ENCODE results near the gene RFC3. TPM values are rescaled to one million over a fixed set of nuclear protein-coding genes. Genes with fewer than 3 reads are reported as not detected.

Gene RFC3
- polyA plus RNA-seq, 1 of the 3 experiments (the other 2 are of a cell fraction): 15.8 TPM

- no peaks in the 10 kb centered on the region for H3F3A ChIP-seq (replicated peaks; ENCODE audit: insufficient read depth)
- no peaks in the 10 kb centered on the region for H3K79me2 ChIP-seq (ENCODE audit: insufficient read depth)
- H4K20me1 ChIP-seq (ENCODE audit: insufficient read depth): no peaks in the 10 kb centered on the region
- peaks cover 0 to 4% of the 10 kb centered on the region in 2 experiments; a peak in 2 of 4 replicates for H3K4me1 ChIP-seq (ENCODE audit: control insufficient read depth in 1 of 2, insufficient read depth in 2 of 2, low read depth in 1 of 2, low read length in 1 of 2)
- POLR2A ChIA-PET: no interaction called here
- no peaks in the 10 kb centered on the region for H3K9me2 ChIP-seq
- 0 out of 2 replicates have a peak, but pooled peaks cover 5% of the 10 kb centered on the region for H3K9me3 ChIP-seq
- H3K9ac ChIP-seq: no peak overlapping the region
- no peaks in the 10 kb centered on the region for H3K27me3 ChIP-seq (ENCODE audit: insufficient read depth)
- DNase-seq: no peak
- no peak for TF ChIP-seq RAD21 (IDR thresholded peaks at IDR 0.05; ENCODE audit: low read length)
- no peak for TF ChIP-seq MAX (IDR thresholded peaks at IDR 0.05; ENCODE audit: low read depth)
- H3K4me2 ChIP-seq: no peak overlapping the region
- H3K36me3 ChIP-seq (replicated peaks in 1 of 2; ENCODE audit: control insufficient read depth in 1 of 2, insufficient read depth in 2 of 2, low read length in 1 of 2): no peaks in the 10 kb centered on the region
- CTCF ChIA-PET: interaction anchor here (0.7 to 2.1 kb wide), 2 partner anchors 14 to 15 kb away, joined by 3 to 8 read pairs; no protein-coding TSS in a partner anchor
- H3K4me3 ChIP-seq (ENCODE audit: low read depth in 2 of 2, low read length in 1 of 2): no peak overlapping the region
- no peak overlapping the region for H3K27ac ChIP-seq (ENCODE audit: low read depth in 2 of 2, low read length in 1 of 2)
- no peak overlapping the region for H2AFZ ChIP-seq (ENCODE audit: low read depth)
- 84% methylated on average over 1 of the region's 1 CpG for WGBS (ENCODE audit: low lambda C conversion rate)
These were observed 32.6 kb upstream of the RFC3 start for GRCh38 chr13:33785384-33785783.

DNA sequence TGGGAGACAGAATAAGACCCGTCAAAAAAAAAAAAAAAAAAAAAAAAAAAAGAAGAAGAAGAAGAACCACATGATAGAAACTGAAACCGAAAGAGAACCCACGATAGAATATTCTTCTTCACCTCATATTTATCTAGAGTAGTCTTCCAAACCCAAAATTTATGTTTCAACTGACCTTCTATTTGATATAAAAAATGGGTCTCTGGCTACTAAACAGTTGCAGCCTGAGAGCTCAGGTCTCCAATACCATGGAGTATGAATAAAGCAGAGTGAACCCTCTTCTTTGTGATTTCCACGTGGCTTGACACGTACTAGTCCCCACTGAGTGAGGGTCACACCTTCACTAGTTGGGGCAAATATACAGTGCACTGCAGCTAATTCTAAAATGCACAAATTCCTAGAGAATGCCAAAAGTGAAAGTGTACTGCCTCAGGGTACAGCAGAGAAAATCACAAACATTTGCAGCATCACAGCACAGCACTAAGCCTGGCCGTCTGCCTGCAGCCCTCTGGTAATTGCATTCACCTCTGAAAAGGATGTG lies 30.8 kb upstream of the RFC3 start:
- H3K79me2 ChIP-seq (ENCODE audit: insufficient read depth): no peaks in the 10 kb centered on the region
- peak overlapping the region in 1 of 2 experiments; percentile 25; a peak in 1 of 4 replicates for H3K27ac ChIP-seq (ENCODE audit: low read depth in 2 of 2, low read length in 1 of 2)
- POLR2A ChIA-PET: no interaction called here
- no peaks in the 10 kb centered on the region for H3K9me2 ChIP-seq
- 61% methylated on average over 6 of the region's 6 CpGs for WGBS (ENCODE audit: low lambda C conversion rate)
- peak; percentile 25 for DNase-seq
- no peaks in the 10 kb centered on the region for H3K27me3 ChIP-seq (ENCODE audit: insufficient read depth)
- H3F3A ChIP-seq (replicated peaks; ENCODE audit: insufficient read depth): no peaks in the 10 kb centered on the region
- CTCF ChIA-PET: interaction anchor here (1.2 to 2.1 kb wide), 2 partner anchors 11 to 13 kb away, joined by 3 to 8 read pairs; no protein-coding TSS in a partner anchor
- H3K4me2 ChIP-seq: peak overlapping the region; percentile 63
- H3K36me3 ChIP-seq (replicated peaks in 1 of 2; ENCODE audit: control insufficient read depth in 1 of 2, insufficient read depth in 2 of 2, low read length in 1 of 2): no peaks in the 10 kb centered on the region
- H3K4me1 ChIP-seq (ENCODE audit: control insufficient read depth in 1 of 2, insufficient read depth in 2 of 2, low read depth in 1 of 2, low read length in 1 of 2): peaks cover 0 to 4% of the 10 kb centered on the region in 2 experiments; a peak in 2 of 4 replicates
- H3K4me3 ChIP-seq (ENCODE audit: low read depth in 2 of 2, low read length in 1 of 2): peak overlapping the region; percentile 19 to 45; a peak in 2 of 4 replicates
- no peaks in the 10 kb centered on the region for H4K20me1 ChIP-seq (ENCODE audit: insufficient read depth)
- H3K9me3 ChIP-seq: 0 out of 2 replicates have a peak, but pooled peaks cover 10% of the 10 kb centered on the region
- no peak overlapping the region for H3K9ac ChIP-seq
- no peak for TF ChIP-seq FOSL2 (IDR thresholded peaks at IDR 0.05; ENCODE audit: borderline replicate concordance, low read depth)
- TF ChIP-seq, protein P1, sequence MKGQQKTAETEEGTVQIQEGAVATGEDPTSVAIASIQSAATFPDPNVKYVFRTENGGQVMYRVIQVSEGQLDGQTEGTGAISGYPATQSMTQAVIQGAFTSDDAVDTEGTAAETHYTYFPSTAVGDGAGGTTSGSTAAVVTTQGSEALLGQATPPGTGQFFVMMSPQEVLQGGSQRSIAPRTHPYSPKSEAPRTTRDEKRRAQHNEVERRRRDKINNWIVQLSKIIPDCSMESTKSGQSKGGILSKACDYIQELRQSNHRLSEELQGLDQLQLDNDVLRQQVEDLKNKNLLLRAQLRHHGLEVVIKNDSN (IDR thresholded peaks at IDR 0.05; ENCODE audit: borderline replicate concordance, low read depth): no peak
- no peak for TF ChIP-seq YY1 (IDR thresholded peaks at IDR 0.05; ENCODE audit: low read depth)
- TF ChIP-seq ZBTB33 (IDR thresholded peaks at IDR 0.05; ENCODE audit: borderline replicate concordance, low read depth): no peak
- no peak for TF ChIP-seq NRF1 (IDR thresholded peaks at IDR 0.05; ENCODE audit: low read depth, low read length)
- TF ChIP-seq FOXM1 (IDR thresholded peaks at IDR 0.05; ENCODE audit: low read depth): no peak
- no peak for TF ChIP-seq RXRA (IDR thresholded peaks at IDR 0.05; ENCODE audit: borderline replicate concordance, low read depth)
- TF ChIP-seq RFX5 (IDR thresholded peaks at IDR 0.05; ENCODE audit: low read length): no peak
- TF ChIP-seq SIN3A (IDR thresholded peaks at IDR 0.05; ENCODE audit: borderline replicate concordance, low read depth, low read length): no peak
- no peak for TF ChIP-seq POLR2AphosphoS5 (IDR thresholded peaks at IDR 0.05; ENCODE audit: low read depth, low read length)
- no peak for TF ChIP-seq USF2 (IDR thresholded peaks at IDR 0.05; ENCODE audit: borderline replicate concordance, low read depth, low read length)
- TF ChIP-seq RCOR1 (IDR thresholded peaks at IDR 0.05; ENCODE audit: low read length): peak; percentile 75; the same call in 1 of the 2 replicates
- peak; percentile 8 for TF ChIP-seq CHD2 (IDR thresholded peaks at IDR 0.05; ENCODE audit: low read length, partially characterized antibody)
- no peak for TF ChIP-seq RAD21 (IDR thresholded peaks at IDR 0.05; ENCODE audit: low read length)
- TF ChIP-seq PBX3 (IDR thresholded peaks at IDR 0.05): no peak
- H2AFZ ChIP-seq (ENCODE audit: low read depth): 0 out of 2 replicates have a peak overlapping the region, but pooled peaks have one; percentile 22

All from SK-N-SH (cell line).